OCI-LY7 (cell line): ENCODE data around the gene DNM3.

ENCODE experiments used
- CTCF ChIP-seq: fragments of 200-600 bp; sonication (generic); conservative IDR thresholded peaks from 2 replicates; pipeline ENCODE4 v1.5.1; 2014; ENCODE audit warnings: mild to moderate bottlenecking, antibody characterized with exemption, low read length, moderate library complexity, mixed read lengths
- EZH2phosphoT487 ChIP-seq: fragments of 200-600 bp; sonication (generic); IDR thresholded peaks from 2 replicates; pipeline ENCODE4 v1.6.1; 2018; ENCODE audit warnings: low read depth, borderline replicate concordance, mild to moderate bottlenecking, mixed run types, antibody characterized with exemption, low read length, moderate library complexity, mixed read lengths

- no peak for TF ChIP-seq CTCF
- no peak for TF ChIP-seq EZH2phosphoT487
These were observed 38.3 kb upstream of the DNM3 start for GRCh38 chr1:171803045-171803444.
